ENCODE measurements around the gene MCC.
A peak's percentile ranks its signal among the peaks of the same experiment; 100 is the strongest.

MCC gene

GRCh38 chr5:112976432-112977309, 511.6 kb downstream of the MCC start, which contains the start of gene DCP2:
Gene DCP2 (plus strand): TSS chr5:112976798. CDS start chr5:112976934, 136 bp downstream.
- peak; percentile 90 for DNase-seq (ENCODE audit: low read depth)

- DNase-seq (ENCODE audit: low read depth) = no peak
Observed at GRCh38 chr5:112975721-112976431, 512.4 kb downstream of the MCC start.

GRCh38 chr5:112974901-112975300, 513.4 kb downstream of the MCC start:
- no peak for DNase-seq (ENCODE audit: low read depth)

- no peak for DNase-seq (ENCODE audit: low read depth)
Observed at GRCh38 chr5:112973904-112974303, 514.3 kb downstream of the MCC start.

- no peak for DNase-seq (ENCODE audit: low read depth)
Observed at GRCh38 chr5:112973036-112973435, 515.2 kb downstream of the MCC start.

Measured in activated T-helper 9 cell treated with anti-CD3 and anti-CD28 coated beads, Interleukin-2, amount 50 U/mL, for 16 hours (primary cell).